ENCODE measurements around the gene HSPB9.

Gene HSPB9

DNA sequence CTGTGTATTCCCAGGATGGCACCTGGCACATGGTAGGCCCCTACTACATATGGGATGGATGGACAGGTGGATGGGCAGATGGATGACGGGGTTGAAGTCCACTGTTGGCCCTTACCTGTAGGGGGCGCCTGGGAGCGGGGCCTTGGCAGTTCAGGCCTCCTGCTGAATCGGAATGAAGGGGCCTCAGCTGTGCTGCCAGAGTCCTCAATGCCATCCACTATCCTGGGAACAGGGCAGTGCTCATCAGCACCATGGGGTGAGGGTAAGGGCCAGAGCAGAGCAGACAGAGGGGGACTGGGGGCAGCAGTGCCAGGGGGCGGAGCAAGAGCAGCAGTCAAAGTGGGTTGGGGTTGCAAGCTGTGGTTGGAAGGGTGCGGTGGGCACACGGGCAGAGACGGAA lies 40.5 kb downstream of the HSPB9 start:
- TF ChIP-seq, protein P1, sequence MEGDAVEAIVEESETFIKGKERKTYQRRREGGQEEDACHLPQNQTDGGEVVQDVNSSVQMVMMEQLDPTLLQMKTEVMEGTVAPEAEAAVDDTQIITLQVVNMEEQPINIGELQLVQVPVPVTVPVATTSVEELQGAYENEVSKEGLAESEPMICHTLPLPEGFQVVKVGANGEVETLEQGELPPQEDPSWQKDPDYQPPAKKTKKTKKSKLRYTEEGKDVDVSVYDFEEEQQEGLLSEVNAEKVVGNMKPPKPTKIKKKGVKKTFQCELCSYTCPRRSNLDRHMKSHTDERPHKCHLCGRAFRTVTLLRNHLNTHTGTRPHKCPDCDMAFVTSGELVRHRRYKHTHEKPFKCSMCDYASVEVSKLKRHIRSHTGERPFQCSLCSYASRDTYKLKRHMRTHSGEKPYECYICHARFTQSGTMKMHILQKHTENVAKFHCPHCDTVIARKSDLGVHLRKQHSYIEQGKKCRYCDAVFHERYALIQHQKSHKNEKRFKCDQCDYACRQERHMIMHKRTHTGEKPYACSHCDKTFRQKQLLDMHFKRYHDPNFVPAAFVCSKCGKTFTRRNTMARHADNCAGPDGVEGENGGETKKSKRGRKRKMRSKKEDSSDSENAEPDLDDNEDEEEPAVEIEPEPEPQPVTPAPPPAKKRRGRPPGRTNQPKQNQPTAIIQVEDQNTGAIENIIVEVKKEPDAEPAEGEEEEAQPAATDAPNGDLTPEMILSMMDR (IDR thresholded peaks at IDR 0.05; ENCODE audit: low read length, missing control alignments) = peak; percentile 36
- H3K4me3 ChIP-seq (replicated peaks; ENCODE audit: low read depth, low read length) = no peak overlapping the region
- DNase-seq (ENCODE audit: low read depth) = no peak

DNA sequence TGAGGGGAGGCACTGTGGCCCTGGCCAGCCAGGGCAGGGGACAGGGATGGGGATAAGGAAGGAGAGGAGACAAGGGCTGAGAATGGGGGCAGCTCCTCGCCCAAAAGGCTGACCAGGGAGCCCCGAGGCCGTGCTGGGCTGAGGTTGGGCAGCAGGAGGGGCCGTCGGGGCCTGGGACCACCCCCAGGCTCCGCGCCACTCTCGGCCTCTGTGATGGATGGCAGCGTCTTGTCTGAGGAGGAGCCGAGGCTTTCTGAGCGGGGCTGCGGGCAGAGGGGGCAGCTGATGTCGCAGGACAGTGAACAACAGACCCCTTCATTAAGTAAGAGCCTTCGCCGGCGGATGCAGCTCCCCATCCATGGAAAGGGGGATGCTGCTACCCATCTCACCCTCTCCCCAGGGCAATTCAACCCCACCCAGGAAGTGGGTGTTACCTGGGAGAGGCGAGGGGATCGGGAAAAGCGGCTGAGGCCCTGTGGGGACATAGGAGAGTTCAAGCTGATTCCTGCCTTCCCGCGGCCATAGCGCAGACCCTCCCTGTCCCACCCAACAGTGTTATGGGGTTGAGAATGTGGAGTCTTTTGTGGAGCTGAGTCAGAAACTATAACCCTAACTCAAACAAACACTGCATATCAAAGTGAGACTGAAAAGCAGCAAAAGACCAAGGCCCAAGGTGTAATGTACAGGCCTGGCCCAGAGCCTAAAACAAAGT lies 41.2 kb downstream of the HSPB9 start:
- no peak for DNase-seq (ENCODE audit: low read depth)
- H3K4me3 ChIP-seq (replicated peaks; ENCODE audit: low read depth, low read length) = no peak overlapping the region
- TF ChIP-seq, protein P1 (IDR thresholded peaks at IDR 0.05; ENCODE audit: low read length, missing control alignments) = no peak

DNA sequence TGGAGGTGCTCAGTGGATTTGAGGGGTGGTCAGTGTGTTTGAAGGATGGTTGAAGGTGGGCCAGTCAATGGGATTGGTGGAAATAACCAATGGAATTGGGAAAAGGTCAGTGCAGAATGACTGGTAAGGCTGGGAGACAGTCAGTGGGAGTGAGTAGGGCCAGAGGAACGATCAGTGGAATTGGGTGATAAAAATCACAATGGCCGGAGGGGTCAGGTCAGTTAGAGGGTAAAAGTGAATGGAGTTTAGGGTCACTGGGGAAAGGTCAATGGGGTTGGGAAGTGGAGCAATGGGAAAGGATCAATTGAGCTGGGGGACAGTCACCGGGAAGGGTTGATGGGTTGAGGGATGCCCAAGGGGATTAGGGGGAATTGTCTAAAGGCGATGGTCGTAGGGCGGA lies 43.1 kb downstream of the HSPB9 start:
- H3K4me3 ChIP-seq (replicated peaks; ENCODE audit: low read depth, low read length) = no peak overlapping the region
- DNase-seq (ENCODE audit: low read depth) = no peak
- TF ChIP-seq, protein P1 (IDR thresholded peaks at IDR 0.05; ENCODE audit: low read length, missing control alignments) = no peak

DNA sequence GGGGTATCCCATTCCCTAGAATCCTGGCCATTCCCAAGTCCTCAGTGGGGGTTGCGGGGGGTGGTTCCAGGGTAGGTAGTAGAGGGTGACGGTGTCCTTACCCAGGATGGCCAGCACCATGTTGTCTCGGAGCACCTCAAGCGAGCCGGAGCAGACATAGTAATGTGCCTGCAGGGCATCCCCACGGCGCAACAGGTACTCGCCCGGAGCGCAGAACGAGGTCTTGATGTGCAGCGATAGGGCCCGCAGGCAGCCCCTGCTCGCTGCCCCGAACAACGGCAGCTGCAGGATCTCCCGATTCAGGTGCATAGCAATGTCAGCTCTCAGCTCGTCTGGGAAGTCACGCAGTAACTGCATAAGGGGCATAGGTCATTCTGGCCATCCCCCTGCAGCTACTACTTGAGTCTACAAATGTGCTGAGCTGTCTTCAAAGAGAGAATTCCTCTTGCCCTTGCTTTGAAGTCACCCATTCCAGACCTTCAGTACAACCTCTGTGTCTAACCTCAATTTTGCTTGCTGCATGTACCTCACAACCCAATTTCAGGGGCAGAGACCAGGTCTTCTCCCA lies 43.7 kb downstream of the HSPB9 start:
- TF ChIP-seq, protein P1 (IDR thresholded peaks at IDR 0.05; ENCODE audit: low read length, missing control alignments) = no peak
- H3K4me3 ChIP-seq (replicated peaks; ENCODE audit: low read depth, low read length) = no peak overlapping the region
- no peak for DNase-seq (ENCODE audit: low read depth)

DNA sequence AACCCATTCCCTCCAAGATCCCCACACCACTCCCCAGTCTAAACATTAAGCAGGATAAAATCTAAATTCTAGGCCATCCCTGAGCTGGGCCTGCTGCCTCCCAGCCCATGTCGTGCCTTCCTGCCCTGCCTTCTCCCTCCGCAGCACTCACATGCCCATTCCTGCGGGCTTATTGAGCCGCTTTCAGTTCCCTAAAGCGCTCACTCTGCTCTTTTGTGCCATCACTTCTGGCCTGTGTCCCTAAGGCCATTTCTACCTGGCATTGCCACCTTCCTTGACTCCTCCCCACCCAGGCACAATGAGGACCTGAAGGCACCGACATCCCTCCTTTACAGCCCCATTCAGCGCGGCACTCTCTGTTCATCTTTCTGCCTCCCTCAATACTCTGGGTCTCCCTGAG lies 45.2 kb downstream of the HSPB9 start:
- TF ChIP-seq, protein P1 (IDR thresholded peaks at IDR 0.05; ENCODE audit: low read length, missing control alignments) = no peak
- no peak overlapping the region for H3K4me3 ChIP-seq (replicated peaks; ENCODE audit: low read depth, low read length)

DNA sequence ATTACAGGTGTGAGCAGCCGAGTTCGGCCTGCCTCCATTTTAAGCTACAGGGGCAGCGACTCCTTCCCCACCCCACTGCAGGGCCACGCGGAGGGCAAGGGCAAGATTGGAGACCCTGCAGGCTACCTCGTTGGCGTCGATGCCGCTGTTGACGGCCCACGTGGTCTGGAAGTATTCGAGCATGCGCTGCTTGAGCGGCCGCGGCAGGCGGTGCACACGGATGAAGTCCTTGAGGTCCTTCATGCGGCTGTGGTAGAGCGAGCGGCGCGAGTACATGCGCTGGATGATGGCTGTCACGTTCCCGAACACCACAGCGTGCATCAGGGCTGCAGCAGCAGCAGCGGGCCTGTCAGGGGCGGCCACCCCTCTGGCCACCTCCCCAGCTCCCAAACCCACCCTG lies 46.7 kb downstream of the HSPB9 start:
- H3K4me3 ChIP-seq (replicated peaks; ENCODE audit: low read depth, low read length) = no peak overlapping the region
- TF ChIP-seq, protein P1 (IDR thresholded peaks at IDR 0.05; ENCODE audit: low read length, missing control alignments) = no peak
- DNase-seq (ENCODE audit: low read depth) = no peak

More for the DNA sequence above, 45.2 kb downstream of the HSPB9 start:
- no peak for DNase-seq (ENCODE audit: low read depth)

DNA sequence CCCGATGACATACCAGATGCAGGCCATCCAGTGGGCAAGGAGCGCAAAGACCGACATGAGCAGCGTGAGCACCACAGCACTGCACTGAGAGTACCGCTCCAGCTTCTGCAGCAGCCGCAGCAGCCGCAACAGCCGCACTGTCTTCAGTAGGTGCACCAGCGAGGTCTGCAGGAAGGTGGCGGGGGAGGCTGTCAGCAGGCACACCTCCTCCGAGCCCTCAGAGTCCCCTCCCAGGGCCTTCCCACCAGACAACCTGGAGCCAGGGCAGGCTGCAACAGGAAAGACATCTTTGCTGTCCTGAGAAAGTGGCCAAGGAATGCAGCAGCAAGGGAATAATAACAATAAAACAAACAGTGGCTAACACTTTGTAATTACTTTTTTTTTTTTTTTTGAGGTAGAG lies 49.2 kb downstream of the HSPB9 start:
- no peak for DNase-seq (ENCODE audit: low read depth)
- no peak overlapping the region for H3K4me3 ChIP-seq (replicated peaks; ENCODE audit: low read depth, low read length)
- TF ChIP-seq, protein P1 (IDR thresholded peaks at IDR 0.05; ENCODE audit: low read length, missing control alignments) = no peak

All from fibroblast of pulmonary artery (primary cell).